CD14-positive monocyte (primary cell): Measurements from ENCODE around the gene MLC1. TPM values are rescaled to one million over a fixed set of nuclear protein-coding genes. Genes with fewer than 3 reads are reported as not detected.

Source experiments
- DNase-seq, 3 donors: peaks; one replicate each; pipeline ENCODE4 v3.0.0-alpha.2; 2011 to 2022
- H2AFZ ChIP-seq: 2 replicates; pipeline ENCODE4 v1.6.0; 2012; ENCODE audit warnings: mild to moderate bottlenecking, low read depth, low read length, inconsistent platforms; ENCODE audit not compliant: insufficient read depth, poor library complexity, severe bottlenecking
- H3K27ac ChIP-seq, 2 donors: 1 replicate in 1 of 2; 2 replicates in 1 of 2; pipeline ENCODE4 v1.5.1; 2012 to 2013; ENCODE audit warnings: low read length in 2 of 2, control low read depth in 1 of 2, inconsistent platforms in 1 of 2, low read depth in 1 of 2, mild to moderate bottlenecking in 1 of 2
- H3K27me3 ChIP-seq, 2 donors: one replicate each; pipeline versions ENCODE4 v1.6.0 to v1.6.1; 2011 to 2013; ENCODE audit warnings: low read length in 2 of 2; ENCODE audit not compliant: control insufficient read depth in 2 of 2, insufficient read depth in 2 of 2
- H3K36me3 ChIP-seq, 2 donors: replicated peaks in 1 of 2; 1 replicate in 1 of 2; 2 replicates in 1 of 2; pipeline versions ENCODE4 v1.5.1 to v1.6.1; 2012 to 2013; ENCODE audit warnings: low read length in 2 of 2, control low read depth in 1 of 2, inconsistent platforms in 1 of 2, mild to moderate bottlenecking in 1 of 2; ENCODE audit not compliant: insufficient read depth in 2 of 2, control insufficient read depth in 1 of 2
- H3K4me1 ChIP-seq, 2 donors: 1 replicate in 1 of 2; 2 replicates in 1 of 2; pipeline versions ENCODE4 v1.5.1 to v1.6.1; 2012 to 2013; ENCODE audit warnings: low read length in 2 of 2, control low read depth in 1 of 2, inconsistent platforms in 1 of 2, mild to moderate bottlenecking in 1 of 2, moderate library complexity in 1 of 2; ENCODE audit not compliant: insufficient read depth in 2 of 2, control insufficient read depth in 1 of 2
- H3K4me2 ChIP-seq: replicated peaks from 2 replicates; pipeline ENCODE3; 2012; ENCODE audit warnings: low read length, moderate library complexity, mild to moderate bottlenecking; ENCODE audit not compliant: poor library complexity, severe bottlenecking; ENCODE audit errors: extremely low read depth
- H3K4me3 ChIP-seq, 3 experiments: fragments of 200-600 bp in 1 of 3; sonication (generic) in 1 of 3; replicated peaks in 1 of 3; 1 replicate in 2 of 3; 2 replicates in 1 of 3; pipeline ENCODE4 v1.5.1; 2011 to 2013; ENCODE audit warnings: low read length in 3 of 3, mild to moderate bottlenecking in 3 of 3, control low read depth in 2 of 3, low read depth in 2 of 3, inconsistent platforms in 1 of 3, moderate library complexity in 1 of 3
- H3K79me2 ChIP-seq: 2 replicates; pipeline ENCODE4 v1.6.0; 2012; ENCODE audit warnings: mild to moderate bottlenecking, control low read depth, inconsistent platforms, low read length, moderate library complexity; ENCODE audit not compliant: insufficient read depth
- H3K9ac ChIP-seq: 2 replicates; pipeline ENCODE4 v1.6.0; 2017; ENCODE audit warnings: low read length, mild to moderate bottlenecking; ENCODE audit not compliant: insufficient read depth, poor library complexity, severe bottlenecking
- H3K9me3 ChIP-seq, 2 donors: replicated peaks in 1 of 2; 1 replicate in 1 of 2; 2 replicates in 1 of 2; pipeline versions ENCODE4 v1.5.1 to v1.6.1; 2012 to 2013; ENCODE audit warnings: low read length in 2 of 2, control low read depth in 1 of 2; ENCODE audit not compliant: control insufficient read depth in 1 of 2, insufficient read depth in 1 of 2
- H4K20me1 ChIP-seq: 2 replicates; pipeline ENCODE4 v1.6.0; 2012; ENCODE audit warnings: mild to moderate bottlenecking, low read length, control low read depth, moderate library complexity; ENCODE audit not compliant: insufficient read depth
- H3K27ac Mint-ChIP-seq, 7 donors: one replicate each; pipeline ENCODE4 v1.8.0; 2020; ENCODE audit warnings: mild to moderate bottlenecking in 7 of 7, mixed read lengths in 7 of 7, moderate library complexity in 6 of 7, inconsistent platforms in 2 of 7
- H3K27me3 Mint-ChIP-seq, 3 donors: one replicate each; pipeline ENCODE4 v1.8.0; 2021 to 2022; ENCODE audit warnings: low read depth in 3 of 3, mild to moderate bottlenecking in 3 of 3, mixed read lengths in 3 of 3, moderate library complexity in 3 of 3, inconsistent platforms in 1 of 3
- H3K36me3 Mint-ChIP-seq, 2 donors: one replicate each; pipeline ENCODE4 v1.8.0; 2020; ENCODE audit warnings: mixed read lengths in 2 of 2, inconsistent platforms in 1 of 2, mild to moderate bottlenecking in 1 of 2
- H3K4me1 Mint-ChIP-seq: one replicate; pipeline ENCODE4 v1.8.0; 2020; ENCODE audit warnings: mild to moderate bottlenecking, mixed read lengths
- H3K4me3 Mint-ChIP-seq, 2 donors: one replicate each; pipeline ENCODE4 v1.8.0; 2020; ENCODE audit warnings: mild to moderate bottlenecking in 2 of 2, mixed read lengths in 2 of 2, moderate library complexity in 1 of 2
- H3K9me3 Mint-ChIP-seq, 7 donors: one replicate each; pipeline ENCODE4 v1.8.0; 2020 to 2022; ENCODE audit warnings: mixed read lengths in 7 of 7, mild to moderate bottlenecking in 6 of 7, moderate library complexity in 6 of 7, inconsistent platforms in 2 of 7
- CTCF ChIP-seq: fragments of 200-600 bp; IDR thresholded peaks from one replicate; pipeline ENCODE4 v1.8.0; 2022; ENCODE audit warnings: antibody characterized with exemption, mild to moderate bottlenecking
- WGBS: methylation state at CpG from one replicate; pipeline ENCODE4 v1.1.5; 2013; ENCODE audit warnings: missing lambda C conversion rate; ENCODE audit not compliant: insufficient coverage; 5-methylcytosine and 5-hydroxymethylcytosine counted together
- intact Hi-C, 2 donors: fragments of 100-400 bp; cut with micrococcal nuclease; formaldehyde crosslinking; loops; one replicate each; pipeline versions ENCODE4 v1.15.0 to v1.15.1; 2023
- polyA plus RNA-seq, 3 donors: library from polyadenylated mRNA; depleted of rRNA in 1 of 3; unstranded in 2 of 3; stranded (reverse) in 1 of 3; fragments of 300-500 nt in 2 of 3; fragments of >200 nt in 1 of 3; fragmentation: Illumina TruSeq in 2 of 3; gene quantifications; 1 replicate in 2 of 3; 2 replicates in 1 of 3; pipeline ENCODE4 v1.2.3, GENCODE V29; 2012 to 2021

The MLC1 gene
- polyA plus RNA-seq, 3 donors: 1.6 to 3.6 (median 1.8) TPM

GRCh38 chr22:50086526-50086925, 1.3 kb upstream of the MLC1 start:
- no CpG with 5 or more reads among the region's 5 CpGs for WGBS
- Mint-ChIP-seq H3K36me3 (peaks cover 9 to 13% of the 10 kb centered on the region in 2 donors), H3K9me3 (peaks cover 12 to 40% (median 33%) of the 10 kb centered on the region in 7 donors), H3K27me3 (peaks cover 1 to 8% (median 2%) of the 10 kb centered on the region in 3 donors), H3K4me3 (no peak overlapping the region), H3K4me1 (no peaks in the 10 kb centered on the region), H3K27ac (no peak overlapping the region)
- no peak overlapping the region for H3K4me2 ChIP-seq
- H2AFZ ChIP-seq: no peak overlapping the region
- H3K36me3 ChIP-seq: no peaks in the 10 kb centered on the region
- no peak overlapping the region for H3K4me3 ChIP-seq
- H3K79me2 ChIP-seq: peaks cover 6% of the 10 kb centered on the region
- no peak overlapping the region for H3K27ac ChIP-seq
- no peaks in the 10 kb centered on the region for H3K27me3 ChIP-seq
- H3K4me1 ChIP-seq: peaks cover 0 to 16% of the 10 kb centered on the region in 2 donors
- H4K20me1 ChIP-seq: no peaks in the 10 kb centered on the region
- no peak for DNase-seq
- intact Hi-C loops: no loop called here
- H3K9me3 ChIP-seq: peaks cover 21 to 23% of the 10 kb centered on the region in 2 donors
- H3K9ac ChIP-seq: no peak overlapping the region
- TF ChIP-seq CTCF: no peak

GRCh38 chr22:50084614-50085021, 608 bp downstream of the MLC1 start:
- intact Hi-C loops: no loop called here
- H3K79me2 ChIP-seq: peaks cover 6% of the 10 kb centered on the region

More at GRCh38 chr22:50084614-50085021, 608 bp downstream of the MLC1 start:
- Mint-ChIP-seq H3K27me3 (peaks cover 2 to 7% (median 3%) of the 10 kb centered on the region in 3 donors), H3K4me1 (peaks cover 4% of the 10 kb centered on the region), H3K9me3 (peaks cover 5 to 29% (median 27%) of the 10 kb centered on the region in 7 donors), H3K36me3 (peaks cover 12 to 15% of the 10 kb centered on the region in 2 donors), H3K4me3 (no peak overlapping the region), H3K27ac (peak overlapping the region in 1 of 7 donors; percentile 75)
- no peaks in the 10 kb centered on the region for H3K36me3 ChIP-seq
- no peak for DNase-seq
- peak overlapping the region; percentile 80 for H3K4me2 ChIP-seq
- H3K9me3 ChIP-seq: peaks cover 18 to 21% of the 10 kb centered on the region in 2 donors
- peaks cover 0 to 16% of the 10 kb centered on the region in 2 donors for H3K4me1 ChIP-seq
- H3K27me3 ChIP-seq: no peaks in the 10 kb centered on the region
- H3K9ac ChIP-seq: no peak overlapping the region
- H3K27ac ChIP-seq: no peak overlapping the region
- no peak for TF ChIP-seq CTCF
- H4K20me1 ChIP-seq: no peaks in the 10 kb centered on the region
- H3K4me3 ChIP-seq: peak overlapping the region in 2 of 3 experiments; percentile 38 to 51
- 0% methylated on average over 13 of the region's 16 CpGs for WGBS
- no peak overlapping the region for H2AFZ ChIP-seq
